Pancreas (tissue), 10 donors: ENCODE measurements around the gene TRIO. TPM values are rescaled to one million over a fixed set of nuclear protein-coding genes. Genes with fewer than 3 reads are reported as not detected.

Source experiments
- ATAC-seq, 4 donors: fragments of 200-7000 bp; cut with Tn5 transposase; one replicate each; pipeline versions ENCODE4 v1.8.0 to v1.9.1; 2020; ENCODE audit warnings: mild to moderate bottlenecking in 4 of 4, moderate library complexity in 4 of 4
- DNase-seq, 6 donors: peaks; one replicate each; pipeline ENCODE4 v3.0.0-alpha.2; 2020
- FAIRE-seq: peaks from 2 replicates; lab custom pipeline; 2012; peaks lifted over from hg19 to GRCh38; lab: Jason Lieb, UNC
- H3K27ac ChIP-seq, 4 donors: fragments of 200-600 bp; sonication (generic); 1 replicate in 3 of 4; 2 replicates in 1 of 4; pipeline versions ENCODE4 v1.5.0 to v1.8.0; 2020
- H3K27me3 ChIP-seq, 4 donors: fragments of 200-600 bp; one replicate each; pipeline ENCODE4 v1.8.0; 2021
- H3K36me3 ChIP-seq, 3 donors: fragments of 200-600 bp; sonication (generic) in 1 of 3; one replicate each; pipeline versions ENCODE4 v1.5.0 to v1.8.0; 2020 to 2021
- H3K4me1 ChIP-seq, 3 donors: fragments of 200-600 bp; one replicate each; pipeline ENCODE4 v1.8.0; 2021
- H3K4me3 ChIP-seq, 4 donors: fragments of 200-600 bp; sonication (generic) in 2 of 4; one replicate each; pipeline versions ENCODE4 v1.5.0 to v1.8.0; 2020 to 2021
- H3K9me3 ChIP-seq, 4 donors: fragments of 200-600 bp; one replicate each; pipeline ENCODE4 v1.8.0; 2021
- WGBS, 2 donors: extraction: QIAGEN DNeasy Blood & Tissue Kit; methylation state at CpG; one replicate each; pipeline ENCODE4 v1.1.7; 2013; 5-methylcytosine and 5-hydroxymethylcytosine counted together
- intact Hi-C, 3 donors: fragments of 100-400 bp; cut with DNase I; formaldehyde crosslinking; loops; one replicate each; pipeline versions ENCODE4 v1.11.1 to v1.14.2; 2022
- polyA plus RNA-seq, 2 donors: library from polyadenylated mRNA; stranded (reverse); fragments of 200-250 nt; gene quantifications; one replicate each; pipeline ENCODE4 v1.2.3, GENCODE V29; 2013
- total RNA-seq, 6 donors: library from RNA; stranded (reverse); fragmentation: NEBNext Ultra II Directional in 4 of 6; extraction: Animal tissue kit (Norgen Biotek cat#: 25700) in 4 of 6; gene quantifications; one replicate each; pipeline versions ENCODE4 v1.2.1 to v1.2.4, GENCODE V29; 2021 to 2023
- TF ChIP-seq, protein P1 (sequence below), 4 donors: fragments of 200-600 bp; sonication (generic) in 3 of 4; IDR thresholded peaks; one replicate each; pipeline versions ENCODE4 v1.5.0 to v1.8.0; 2021; ENCODE audit warnings: antibody characterized with exemption in 4 of 4
- donor health status: healthy with polysubstance abuse.
- donor health status: DM: no; HTN: no; CAD: no; lungs with moderate emphysema.
- donor health status: DM: no; HTN: no; CAD: no.
- donor health status: control.
- donor health status: control.
- donor health status: Bipolar disorder and iron deficiency.
- donor health status: DM: yes; HTN: yes; CAD: no.
- donor health status: DM: no; HTN: no; CAD: no.
- donor health status: DM: no; HTN: no; CAD: no.
- donor health status: DM: yes; HTN: yes; CAD: no.

The TRIO gene
- total and polyA plus RNA-seq, 8 donors, result 27.3 to 82.5 (median 38.3) TPM

- Histone ChIP-seq H3K9me3 (no peaks in the 10 kb centered on the region), H3K4me1 (peaks cover 7 to 21% (median 9%) of the 10 kb centered on the region in 3 donors), H3K36me3 (no peaks in the 10 kb centered on the region), H3K27me3 (no peaks in the 10 kb centered on the region), H3K27ac (no peak overlapping the region), H3K4me3 (no peak overlapping the region)
- ATAC-seq (no peak), FAIRE-seq (no peak), DNase-seq (no peak)
- 75% methylated on average over 2 of the region's 2 CpGs for WGBS, 2 donors
- intact Hi-C loops, result loop anchor here in 2 of 3 donors (10.0 kb wide), 1 partner anchor 119 kb away; the partner anchor contains the start of gene TRIO (in 2 of the 2)
- TF ChIP-seq, protein P1, sequence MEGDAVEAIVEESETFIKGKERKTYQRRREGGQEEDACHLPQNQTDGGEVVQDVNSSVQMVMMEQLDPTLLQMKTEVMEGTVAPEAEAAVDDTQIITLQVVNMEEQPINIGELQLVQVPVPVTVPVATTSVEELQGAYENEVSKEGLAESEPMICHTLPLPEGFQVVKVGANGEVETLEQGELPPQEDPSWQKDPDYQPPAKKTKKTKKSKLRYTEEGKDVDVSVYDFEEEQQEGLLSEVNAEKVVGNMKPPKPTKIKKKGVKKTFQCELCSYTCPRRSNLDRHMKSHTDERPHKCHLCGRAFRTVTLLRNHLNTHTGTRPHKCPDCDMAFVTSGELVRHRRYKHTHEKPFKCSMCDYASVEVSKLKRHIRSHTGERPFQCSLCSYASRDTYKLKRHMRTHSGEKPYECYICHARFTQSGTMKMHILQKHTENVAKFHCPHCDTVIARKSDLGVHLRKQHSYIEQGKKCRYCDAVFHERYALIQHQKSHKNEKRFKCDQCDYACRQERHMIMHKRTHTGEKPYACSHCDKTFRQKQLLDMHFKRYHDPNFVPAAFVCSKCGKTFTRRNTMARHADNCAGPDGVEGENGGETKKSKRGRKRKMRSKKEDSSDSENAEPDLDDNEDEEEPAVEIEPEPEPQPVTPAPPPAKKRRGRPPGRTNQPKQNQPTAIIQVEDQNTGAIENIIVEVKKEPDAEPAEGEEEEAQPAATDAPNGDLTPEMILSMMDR (IDR thresholded peaks at IDR 0.05), result no peak
These were observed 120.6 kb downstream of the TRIO start for GRCh38 chr5:14263699-14264098.

- no peaks in the 10 kb centered on the region for H3K27me3 ChIP-seq
- 3 to 4% methylated on average over 26 of the region's 26 CpGs for WGBS, 2 donors
- DNase-seq (peak; percentile 81 to 94 (median 90)), ATAC-seq (peak; percentile 97 to 99 (median 98)), FAIRE-seq (no peak)
- TF ChIP-seq, protein P1 (IDR thresholded peaks at IDR 0.05), result no peak
- peak overlapping the region in 1 of 4 donors; percentile 5 for H3K27ac ChIP-seq
- intact Hi-C loops, result loop anchor here in 2 of 3 donors (10.0 kb wide), 1 partner anchor 120 kb away; the partner anchor contains the start of gene TRIO (in 2 of the 2)
- H3K9me3 ChIP-seq, result no peaks in the 10 kb centered on the region
- H3K36me3 ChIP-seq, result no peaks in the 10 kb centered on the region
- H3K4me3 ChIP-seq, result peak overlapping the region in 1 of 4 donors; percentile 23
- peaks cover 9 to 24% (median 10%) of the 10 kb centered on the region in 3 donors for H3K4me1 ChIP-seq
These were observed 121.6 kb downstream of the TRIO start for GRCh38 chr5:14264605-14265316.

DNA sequence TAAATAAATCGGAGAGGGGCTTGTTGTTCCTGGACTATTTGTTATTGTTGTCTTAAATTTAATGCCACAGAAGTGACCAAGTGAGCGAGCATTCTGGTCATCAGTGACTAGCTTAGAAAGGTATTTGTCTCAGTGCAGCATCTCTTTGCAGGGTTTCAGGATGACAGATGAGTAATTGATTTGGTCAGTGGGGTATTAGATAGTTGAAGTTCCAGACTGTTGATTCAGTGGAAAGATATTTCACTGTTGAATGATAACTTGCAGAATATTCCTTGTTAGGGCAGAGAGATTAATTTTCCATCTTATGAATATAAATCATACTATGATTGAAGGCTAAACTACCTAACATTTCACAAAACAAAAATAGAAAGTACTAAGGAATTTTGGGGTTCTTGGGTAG, 122.4 kb downstream of the TRIO start:
- Histone ChIP-seq H3K4me1 (peaks cover 1 to 20% (median 14%) of the 10 kb centered on the region in 3 donors), H3K4me3 (no peak overlapping the region), H3K27me3 (no peaks in the 10 kb centered on the region), H3K9me3 (no peaks in the 10 kb centered on the region), H3K27ac (no peak overlapping the region), H3K36me3 (no peaks in the 10 kb centered on the region)
- WGBS, 2 donors, result 75 to 91% methylated on average over 2 of the region's 2 CpGs
- DNase-seq, result no peak
- TF ChIP-seq, protein P1 (IDR thresholded peaks at IDR 0.05), result no peak
- intact Hi-C loops, result loop anchor here in 2 of 3 donors (10.0 kb wide), 1 partner anchor 121 kb away; the partner anchor contains the start of gene TRIO (in 2 of the 2)
- no peak for ATAC-seq
- FAIRE-seq, result no peak

DNA sequence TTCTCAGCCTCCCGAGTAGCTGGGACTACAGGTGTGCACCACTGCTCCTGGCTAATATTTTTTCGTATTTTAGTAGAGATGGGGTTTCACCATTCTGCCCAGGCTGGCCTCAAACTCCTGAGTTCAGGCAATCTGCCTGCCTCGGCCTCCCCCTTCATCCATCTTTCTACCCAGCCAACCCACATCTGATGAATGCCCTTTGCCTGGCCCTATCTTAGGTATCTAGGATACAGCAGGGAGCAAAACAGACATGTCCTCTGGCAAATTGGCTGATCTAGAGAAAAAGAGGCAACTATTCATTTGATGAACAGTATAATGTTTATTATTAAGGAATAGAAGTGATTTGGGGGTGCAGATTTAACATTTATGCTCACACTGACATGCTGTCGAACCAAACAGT, 123.0 kb downstream of the TRIO start:
- Histone ChIP-seq H3K4me1 (peaks cover 0 to 20% (median 17%) of the 10 kb centered on the region in 3 donors), H3K27ac (no peak overlapping the region), H3K36me3 (no peaks in the 10 kb centered on the region), H3K9me3 (no peaks in the 10 kb centered on the region), H3K27me3 (no peaks in the 10 kb centered on the region), H3K4me3 (no peak overlapping the region)
- TF ChIP-seq, protein P1 (IDR thresholded peaks at IDR 0.05), result no peak
- DNase-seq (no peak), ATAC-seq (no peak), FAIRE-seq (no peak)
- intact Hi-C loops, result loop anchor here in 2 of 3 donors (10.0 kb wide), 1 partner anchor 121 kb away; the partner anchor contains the start of gene TRIO (in 2 of the 2)
- WGBS, 2 donors, result 80 to 85% methylated on average over 4 of the region's 4 CpGs
